Choroid plexus epithelial cell (primary cell): Measurements from ENCODE around the gene TSPAN4.
A peak's percentile ranks its signal among the peaks of the same experiment; 100 is the strongest.

ENCODE experiments used
- DNase-seq: peaks from one replicate; pipeline ENCODE4 v3.0.0-alpha.2; 2010; ENCODE audit warnings: low read depth
- H3K4me3 ChIP-seq: 2 replicates; pipeline ENCODE4 v1.5.1; 2011; ENCODE audit warnings: low read depth, mild to moderate bottlenecking, control low read depth, low read length, moderate library complexity
- TF ChIP-seq, protein P1 (sequence below): conservative IDR thresholded peaks from 2 replicates; pipeline ENCODE4 v1.5.1; 2011; ENCODE audit warnings: low read depth, mild to moderate bottlenecking, control low read depth, inconsistent platforms, low read length, moderate library complexity

The TSPAN4 gene

GRCh38 chr11:898540-899190 lies 56.0 kb downstream of the TSPAN4 start:
- H3K4me3 ChIP-seq: no peak overlapping the region
- peak; percentile 47 for DNase-seq

DNA sequence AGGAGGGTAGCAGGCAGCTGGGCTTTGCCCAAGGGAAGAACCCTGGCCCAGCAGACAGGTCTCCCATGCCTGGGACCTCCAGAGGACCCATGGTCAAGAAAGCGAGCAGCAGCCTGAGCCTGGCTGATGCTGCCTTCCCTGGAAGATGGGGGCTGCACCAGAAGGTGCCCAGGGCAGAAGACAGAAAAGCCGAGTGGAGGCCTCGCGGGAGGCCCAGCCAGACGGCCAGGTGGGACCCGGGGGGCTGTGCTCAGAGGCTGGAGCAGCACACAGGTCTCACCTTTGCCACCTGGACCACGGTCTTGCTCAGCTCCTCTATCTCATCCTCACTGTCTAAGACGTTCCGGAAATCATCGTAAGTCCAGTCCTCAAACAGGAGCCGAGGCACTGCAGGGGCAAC lies 57.1 kb downstream of the TSPAN4 start:
- TF ChIP-seq, protein P1, sequence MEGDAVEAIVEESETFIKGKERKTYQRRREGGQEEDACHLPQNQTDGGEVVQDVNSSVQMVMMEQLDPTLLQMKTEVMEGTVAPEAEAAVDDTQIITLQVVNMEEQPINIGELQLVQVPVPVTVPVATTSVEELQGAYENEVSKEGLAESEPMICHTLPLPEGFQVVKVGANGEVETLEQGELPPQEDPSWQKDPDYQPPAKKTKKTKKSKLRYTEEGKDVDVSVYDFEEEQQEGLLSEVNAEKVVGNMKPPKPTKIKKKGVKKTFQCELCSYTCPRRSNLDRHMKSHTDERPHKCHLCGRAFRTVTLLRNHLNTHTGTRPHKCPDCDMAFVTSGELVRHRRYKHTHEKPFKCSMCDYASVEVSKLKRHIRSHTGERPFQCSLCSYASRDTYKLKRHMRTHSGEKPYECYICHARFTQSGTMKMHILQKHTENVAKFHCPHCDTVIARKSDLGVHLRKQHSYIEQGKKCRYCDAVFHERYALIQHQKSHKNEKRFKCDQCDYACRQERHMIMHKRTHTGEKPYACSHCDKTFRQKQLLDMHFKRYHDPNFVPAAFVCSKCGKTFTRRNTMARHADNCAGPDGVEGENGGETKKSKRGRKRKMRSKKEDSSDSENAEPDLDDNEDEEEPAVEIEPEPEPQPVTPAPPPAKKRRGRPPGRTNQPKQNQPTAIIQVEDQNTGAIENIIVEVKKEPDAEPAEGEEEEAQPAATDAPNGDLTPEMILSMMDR: no peak
- no peak for DNase-seq
- H3K4me3 ChIP-seq: no peak overlapping the region

More at GRCh38 chr11:898540-899190, 56.0 kb downstream of the TSPAN4 start:
- TF ChIP-seq, protein P1: peak; percentile 52

- no peak for DNase-seq
- no peak overlapping the region for H3K4me3 ChIP-seq
- TF ChIP-seq, protein P1: no peak
Measured at GRCh38 chr11:900545-900944, 57.9 kb downstream of the TSPAN4 start.

- no peak overlapping the region for H3K4me3 ChIP-seq
- no peak for DNase-seq
- TF ChIP-seq, protein P1: no peak
Measured at GRCh38 chr11:901452-902061, 58.9 kb downstream of the TSPAN4 start.

- no peak for DNase-seq
- TF ChIP-seq, protein P1: no peak
- no peak overlapping the region for H3K4me3 ChIP-seq
Measured at GRCh38 chr11:904380-904779, 61.7 kb downstream of the TSPAN4 start.

DNA sequence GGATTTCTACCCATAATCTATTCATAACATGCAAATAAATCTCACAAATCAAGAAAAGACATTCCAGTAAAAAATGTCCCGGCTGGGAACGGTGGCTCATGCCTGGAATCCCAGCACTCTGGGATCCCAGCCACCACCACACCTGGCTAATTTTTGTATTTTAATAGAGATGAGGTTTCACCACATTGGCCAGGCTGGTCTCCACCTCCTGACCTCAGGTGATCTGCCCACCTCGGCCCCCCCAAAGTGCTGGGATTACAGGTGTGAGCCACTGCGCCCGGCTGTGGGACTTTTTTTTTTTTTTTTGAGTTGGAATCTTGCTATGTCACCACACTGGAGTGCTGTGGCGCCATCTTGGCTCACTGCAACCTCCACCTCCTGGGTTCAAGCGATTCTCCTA lies 63.3 kb downstream of the TSPAN4 start:
- TF ChIP-seq, protein P1: no peak
- DNase-seq: no peak
- no peak overlapping the region for H3K4me3 ChIP-seq

DNA sequence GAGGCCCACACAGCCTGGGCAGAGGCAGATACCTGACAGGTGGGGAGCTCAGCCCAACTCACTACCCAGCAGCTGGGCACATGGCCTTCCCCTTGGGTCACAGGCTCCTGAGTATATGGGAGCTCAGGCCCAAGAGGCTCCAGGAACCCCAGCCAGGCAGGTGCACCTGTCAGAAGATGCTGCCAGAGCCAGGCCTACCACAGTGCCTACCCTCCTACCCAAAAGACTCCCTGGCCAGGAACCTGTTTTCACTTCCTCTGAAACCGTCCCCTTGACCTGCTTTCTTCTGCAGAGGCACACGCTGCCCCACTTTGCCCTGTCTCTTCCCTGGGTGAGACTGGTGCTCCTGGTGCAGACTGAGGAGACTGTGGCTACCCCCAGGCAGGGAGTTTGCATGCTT lies 65.0 kb downstream of the TSPAN4 start:
- DNase-seq: no peak
- no peak overlapping the region for H3K4me3 ChIP-seq
- TF ChIP-seq, protein P1: no peak
